ENCODE results near the gene DNAAF8.
A peak's percentile ranks its signal among the peaks of the same experiment; 100 is the strongest.
"Not testable (repeated sequence)": the region's sequence is repeated elsewhere in the genome, so short reads cannot be mapped to it uniquely, and the experiment has no call there.

The DNAAF8 gene

GRCh38 chr16:4723071-4723767, 11.1 kb upstream of the DNAAF8 start:
- no peak for DNase-seq (ENCODE audit: low read depth in 2 of 2)

- DNase-seq (ENCODE audit: low read depth in 2 of 2): no peak
Observed at GRCh38 chr16:4724661-4725270, 9.6 kb upstream of the DNAAF8 start.

- DNase-seq (ENCODE audit: low read depth in 2 of 2): no peak
Observed at GRCh38 chr16:4726616-4727015, 7.7 kb upstream of the DNAAF8 start.

GRCh38 chr16:4728676-4729075, 5.7 kb upstream of the DNAAF8 start:
- DNase-seq (ENCODE audit: low read depth in 2 of 2): no peak

- no peak for DNase-seq (ENCODE audit: low read depth in 2 of 2)
Observed at GRCh38 chr16:4729876-4730275, 4.5 kb upstream of the DNAAF8 start.

- no peak for DNase-seq (ENCODE audit: low read depth in 2 of 2)
Observed at GRCh38 chr16:4733211-4733742, 1.1 kb upstream of the DNAAF8 start.

GRCh38 chr16:4733747-4734062, 632 bp upstream of the DNAAF8 start:
- peak in 1 of 2 donors; percentile 35 for DNase-seq (ENCODE audit: low read depth in 2 of 2)

- DNase-seq (ENCODE audit: low read depth in 2 of 2): peak; percentile 90 to 94
Observed at GRCh38 chr16:4734730-4735535, 596 bp downstream of the DNAAF8 start.

- no peak for DNase-seq (ENCODE audit: low read depth in 2 of 2)
Observed at GRCh38 chr16:4736546-4736945, 2.2 kb downstream of the DNAAF8 start.

GRCh38 chr16:4737545-4737944, 3.2 kb downstream of the DNAAF8 start:
- no peak for DNase-seq (ENCODE audit: low read depth in 2 of 2)

- DNase-seq (ENCODE audit: low read depth in 2 of 2): not testable (repeated sequence)
Observed at GRCh38 chr16:4738370-4738769, 4.0 kb downstream of the DNAAF8 start.

GRCh38 chr16:4743226-4743878, 9.0 kb downstream of the DNAAF8 start:
- DNase-seq (ENCODE audit: low read depth in 2 of 2): no peak

- DNase-seq (ENCODE audit: low read depth in 2 of 2): no peak
Observed at GRCh38 chr16:4744555-4745273, 10.4 kb downstream of the DNAAF8 start.

- DNase-seq (ENCODE audit: low read depth in 2 of 2): no peak
Observed at GRCh38 chr16:4745274-4745569, 10.9 kb downstream of the DNAAF8 start.

GRCh38 chr16:4746215-4746614, 11.9 kb downstream of the DNAAF8 start:
- no peak for DNase-seq (ENCODE audit: low read depth in 2 of 2)

GRCh38 chr16:4746991-4747574, 12.7 kb downstream of the DNAAF8 start:
- no peak for DNase-seq (ENCODE audit: low read depth in 2 of 2)

- no peak for DNase-seq (ENCODE audit: low read depth in 2 of 2)
Observed at GRCh38 chr16:4747906-4748681, 13.8 kb downstream of the DNAAF8 start.

- DNase-seq (ENCODE audit: low read depth in 2 of 2): no peak
Observed at GRCh38 chr16:4748682-4749411, 14.5 kb downstream of the DNAAF8 start.

GRCh38 chr16:4749700-4750257, 15.4 kb downstream of the DNAAF8 start:
- DNase-seq (ENCODE audit: low read depth in 2 of 2): no peak

GRCh38 chr16:4750896-4751295, 16.6 kb downstream of the DNAAF8 start:
- DNase-seq (ENCODE audit: low read depth in 2 of 2): no peak
